ENCODE results near the gene KIF13A.
"Not testable (repeated sequence)": the region's sequence is repeated elsewhere in the genome, so short reads cannot be mapped to it uniquely, and the experiment has no call there.

The KIF13A gene

DNA sequence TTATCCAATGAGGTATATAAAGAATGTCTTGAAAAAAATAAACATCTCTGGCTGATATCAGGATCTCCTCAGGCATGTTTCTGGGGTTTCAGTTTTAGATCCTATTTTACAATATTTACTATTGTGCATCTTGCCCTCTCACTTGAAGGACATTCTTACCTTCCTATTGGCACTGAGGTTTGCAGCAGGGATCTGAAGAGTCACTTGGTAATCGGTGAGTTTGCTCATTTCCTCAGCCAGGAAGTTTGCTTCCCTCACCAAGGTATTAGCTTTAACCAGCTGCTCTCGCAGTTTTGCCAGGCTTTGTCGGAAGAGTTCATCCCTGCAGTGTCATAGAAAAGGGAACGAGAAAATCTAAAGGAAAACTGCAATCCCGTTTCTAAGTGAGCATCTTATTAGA is 178.8 kb downstream of the KIF13A start:
- Histone ChIP-seq H3K4me2 (ENCODE audit: low read length) (no peak overlapping the region), H3K9me3 (ENCODE audit: insufficient read depth, low read length) (no peaks in the 10 kb centered on the region), H3K4me3 (ENCODE audit: low read length) (no peak overlapping the region), H4K20me1 (ENCODE audit: insufficient read depth, low read length) (no peaks in the 10 kb centered on the region), H3K4me1 (ENCODE audit: low read length) (no peaks in the 10 kb centered on the region), H2AFZ (ENCODE audit: low read depth, low read length) (no peak overlapping the region), H3K9ac (ENCODE audit: low read length) (no peak overlapping the region), H3K27ac (ENCODE audit: low read length) (no peak overlapping the region), H3K79me2 (ENCODE audit: low read length) (no peaks in the 10 kb centered on the region), H3K36me3 (replicated peaks; ENCODE audit: low read depth, low read length) (no peaks in the 10 kb centered on the region), H3K27me3 (ENCODE audit: low read depth, low read length) (no peaks in the 10 kb centered on the region)
- TF ChIP-seq, protein P1, sequence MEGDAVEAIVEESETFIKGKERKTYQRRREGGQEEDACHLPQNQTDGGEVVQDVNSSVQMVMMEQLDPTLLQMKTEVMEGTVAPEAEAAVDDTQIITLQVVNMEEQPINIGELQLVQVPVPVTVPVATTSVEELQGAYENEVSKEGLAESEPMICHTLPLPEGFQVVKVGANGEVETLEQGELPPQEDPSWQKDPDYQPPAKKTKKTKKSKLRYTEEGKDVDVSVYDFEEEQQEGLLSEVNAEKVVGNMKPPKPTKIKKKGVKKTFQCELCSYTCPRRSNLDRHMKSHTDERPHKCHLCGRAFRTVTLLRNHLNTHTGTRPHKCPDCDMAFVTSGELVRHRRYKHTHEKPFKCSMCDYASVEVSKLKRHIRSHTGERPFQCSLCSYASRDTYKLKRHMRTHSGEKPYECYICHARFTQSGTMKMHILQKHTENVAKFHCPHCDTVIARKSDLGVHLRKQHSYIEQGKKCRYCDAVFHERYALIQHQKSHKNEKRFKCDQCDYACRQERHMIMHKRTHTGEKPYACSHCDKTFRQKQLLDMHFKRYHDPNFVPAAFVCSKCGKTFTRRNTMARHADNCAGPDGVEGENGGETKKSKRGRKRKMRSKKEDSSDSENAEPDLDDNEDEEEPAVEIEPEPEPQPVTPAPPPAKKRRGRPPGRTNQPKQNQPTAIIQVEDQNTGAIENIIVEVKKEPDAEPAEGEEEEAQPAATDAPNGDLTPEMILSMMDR (IDR thresholded peaks at IDR 0.05; ENCODE audit: low read depth, low read length) = no peak
- TF ChIP-seq EZH2phosphoT487 (IDR thresholded peaks at IDR 0.05; ENCODE audit: low read depth) = no peak

- H3K36me3 ChIP-seq (replicated peaks; ENCODE audit: low read depth, low read length); H3K79me2 ChIP-seq (ENCODE audit: low read length); H3K9me3 ChIP-seq (ENCODE audit: insufficient read depth, low read length); H3K4me1 ChIP-seq (ENCODE audit: low read length); H3K4me3 ChIP-seq (ENCODE audit: low read length); H3K4me2 ChIP-seq (ENCODE audit: low read length); H3K27ac ChIP-seq (ENCODE audit: low read length); H2AFZ ChIP-seq (ENCODE audit: low read depth, low read length); H3K9ac ChIP-seq (ENCODE audit: low read length); H4K20me1 ChIP-seq (ENCODE audit: insufficient read depth, low read length); H3K27me3 ChIP-seq (ENCODE audit: low read depth, low read length): not testable (repeated sequence)
Measured at GRCh38 chr6:17807431-17807830, 180.0 kb downstream of the KIF13A start.

GRCh38 chr6:17803409-17803808 is 184.0 kb downstream of the KIF13A start:
- Histone ChIP-seq H3K79me2 (ENCODE audit: low read length) (no peaks in the 10 kb centered on the region), H3K4me1 (ENCODE audit: low read length) (no peaks in the 10 kb centered on the region), H3K4me3 (ENCODE audit: low read length) (no peak overlapping the region), H3K36me3 (replicated peaks; ENCODE audit: low read depth, low read length) (no peaks in the 10 kb centered on the region), H3K27me3 (ENCODE audit: low read depth, low read length) (no peaks in the 10 kb centered on the region), H3K9ac (ENCODE audit: low read length) (no peak overlapping the region), H3K27ac (ENCODE audit: low read length) (no peak overlapping the region), H3K9me3 (ENCODE audit: insufficient read depth, low read length) (no peaks in the 10 kb centered on the region), H4K20me1 (ENCODE audit: insufficient read depth, low read length) (no peaks in the 10 kb centered on the region), H3K4me2 (ENCODE audit: low read length) (no peak overlapping the region), H2AFZ (ENCODE audit: low read depth, low read length) (no peak overlapping the region)
- TF ChIP-seq, protein P1 (IDR thresholded peaks at IDR 0.05; ENCODE audit: low read depth, low read length) = no peak

- Histone ChIP-seq H3K27me3 (ENCODE audit: low read depth, low read length) (no peaks in the 10 kb centered on the region), H3K79me2 (ENCODE audit: low read length) (no peaks in the 10 kb centered on the region), H3K27ac (ENCODE audit: low read length) (no peak overlapping the region), H2AFZ (ENCODE audit: low read depth, low read length) (no peak overlapping the region), H3K9ac (ENCODE audit: low read length) (no peak overlapping the region), H3K36me3 (replicated peaks; ENCODE audit: low read depth, low read length) (no peaks in the 10 kb centered on the region), H3K9me3 (ENCODE audit: insufficient read depth, low read length) (no peaks in the 10 kb centered on the region), H3K4me2 (ENCODE audit: low read length) (no peak overlapping the region), H3K4me3 (ENCODE audit: low read length) (no peak overlapping the region), H4K20me1 (ENCODE audit: insufficient read depth, low read length) (no peaks in the 10 kb centered on the region), H3K4me1 (ENCODE audit: low read length) (no peaks in the 10 kb centered on the region)
- TF ChIP-seq, protein P1 (IDR thresholded peaks at IDR 0.05; ENCODE audit: low read depth, low read length) = no peak
- TF ChIP-seq EZH2phosphoT487 (IDR thresholded peaks at IDR 0.05; ENCODE audit: low read depth) = no peak
Measured at GRCh38 chr6:17798477-17799154, 188.8 kb downstream of the KIF13A start.
